GM19452 (cell line): ENCODE data around the gene ANTXR2.

ENCODE experiments used
- ATAC-seq: cut with Tn5 transposase; IDR thresholded peaks from one replicate; pipeline ENCODE4 v1.9.1; 2021; ENCODE audit not compliant: unreplicated experiment

Gene ANTXR2

GRCh38 chr4:79875344-79875899 is 197.6 kb downstream of the ANTXR2 start:
- ATAC-seq, result no peak

GRCh38 chr4:79874197-79874596 is 198.8 kb downstream of the ANTXR2 start:
- no peak for ATAC-seq

GRCh38 chr4:79872738-79873137 is 200.3 kb downstream of the ANTXR2 start:
- ATAC-seq, result no peak

- ATAC-seq, result no peak
Measured at GRCh38 chr4:79871961-79872360, 201.1 kb downstream of the ANTXR2 start.

- no peak for ATAC-seq
Measured at GRCh38 chr4:79869597-79870237, 203.3 kb downstream of the ANTXR2 start.

- no peak for ATAC-seq
Measured at GRCh38 chr4:79865201-79865597, 207.8 kb downstream of the ANTXR2 start.

GRCh38 chr4:79864500-79865200 is 208.4 kb downstream of the ANTXR2 start:
- no peak for ATAC-seq

- ATAC-seq, result no peak
Measured at GRCh38 chr4:79863333-79863732, 209.7 kb downstream of the ANTXR2 start.

GRCh38 chr4:79862821-79863220 is 210.2 kb downstream of the ANTXR2 start:
- no peak for ATAC-seq

GRCh38 chr4:79857811-79858210 is 215.2 kb downstream of the ANTXR2 start:
- no peak for ATAC-seq

GRCh38 chr4:79856196-79856595 is 216.8 kb downstream of the ANTXR2 start:
- ATAC-seq, result no peak

GRCh38 chr4:79854856-79855502 is 218.1 kb downstream of the ANTXR2 start:
- no peak for ATAC-seq

GRCh38 chr4:79852305-79852730 is 220.7 kb downstream of the ANTXR2 start:
- no peak for ATAC-seq

- ATAC-seq, result no peak
Measured at GRCh38 chr4:79851625-79852304, 221.3 kb downstream of the ANTXR2 start.
